GM21576 (cell line): ENCODE data around the gene FSTL3.
"Not testable (repeated sequence)": the region's sequence is repeated elsewhere in the genome, so short reads cannot be mapped to it uniquely, and the experiment has no call there.

ENCODE experiments used
- ATAC-seq: cut with Tn5 transposase; IDR thresholded peaks from one replicate; pipeline ENCODE4 v1.9.1; 2021; ENCODE audit warnings: mild to moderate bottlenecking, moderate library complexity; ENCODE audit not compliant: unreplicated experiment

The FSTL3 gene

DNA sequence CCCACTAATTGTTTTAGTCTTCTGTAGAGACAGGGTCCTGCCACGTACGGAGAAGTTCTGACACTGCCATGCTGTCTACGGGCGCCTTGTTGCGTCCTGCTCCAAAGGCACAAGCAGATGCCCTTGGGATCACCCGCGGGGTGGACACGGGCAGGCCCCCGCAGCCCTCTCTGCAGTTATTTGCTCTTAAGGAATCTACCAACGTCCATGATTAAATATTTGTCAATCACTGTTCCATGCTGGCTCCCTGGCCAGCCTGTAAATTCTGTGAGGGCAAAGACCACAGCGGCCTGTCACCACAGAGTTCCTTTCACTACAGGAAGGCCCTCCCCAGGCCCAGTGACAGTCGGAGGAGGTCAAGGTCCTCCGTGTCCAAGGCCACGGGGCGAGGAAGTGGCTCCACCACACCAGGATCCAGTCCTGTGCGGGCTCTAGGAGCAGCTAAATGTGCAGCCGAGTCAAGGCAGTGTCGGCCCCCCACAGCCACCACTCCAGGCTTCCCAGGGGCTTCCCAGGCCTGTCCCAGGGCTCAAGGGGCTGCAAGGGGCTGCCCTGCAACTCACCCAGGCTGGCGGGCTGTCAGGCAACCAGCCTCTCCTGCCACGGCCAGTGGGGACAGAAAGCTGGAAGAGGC, 15.3 kb upstream of the FSTL3 start:
- ATAC-seq, result no peak

DNA sequence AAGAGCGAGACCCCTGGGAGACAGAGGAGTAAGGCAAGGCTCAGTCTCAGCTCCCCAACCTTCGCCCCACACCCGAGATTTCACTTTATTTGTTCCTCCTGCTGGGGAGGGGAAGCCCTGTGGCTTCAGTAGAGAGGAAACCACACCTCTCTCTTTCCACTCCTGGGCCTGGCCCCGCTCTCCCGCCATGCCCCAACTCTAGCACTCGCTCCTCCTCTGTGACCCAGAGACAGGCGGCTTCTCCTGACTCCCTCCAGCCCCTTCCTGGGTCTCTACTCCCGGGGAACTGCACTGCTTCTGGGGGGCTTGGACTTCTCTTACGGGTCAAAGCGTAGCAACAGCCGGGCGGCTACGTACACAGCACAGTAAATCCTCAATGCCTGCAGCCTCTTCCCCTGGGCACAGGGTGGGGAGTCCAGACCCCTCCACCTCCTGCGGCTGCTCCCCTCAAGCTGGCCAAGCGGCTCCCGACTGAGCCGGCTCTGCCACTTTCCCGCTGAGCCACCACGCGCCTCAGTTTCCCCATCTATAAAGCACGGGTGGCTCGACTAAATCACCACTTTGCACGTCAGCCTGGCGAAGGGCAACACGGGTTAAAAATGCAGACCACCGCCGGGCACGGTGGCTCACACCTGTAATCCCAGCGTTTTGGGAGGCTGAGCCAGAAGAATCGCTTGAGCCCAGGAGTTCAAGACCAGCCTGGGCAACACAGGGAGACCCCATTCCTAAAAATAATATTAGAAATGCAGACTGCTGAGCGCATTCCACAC, 14.6 kb upstream of the FSTL3 start:
- ATAC-seq, result no peak

DNA sequence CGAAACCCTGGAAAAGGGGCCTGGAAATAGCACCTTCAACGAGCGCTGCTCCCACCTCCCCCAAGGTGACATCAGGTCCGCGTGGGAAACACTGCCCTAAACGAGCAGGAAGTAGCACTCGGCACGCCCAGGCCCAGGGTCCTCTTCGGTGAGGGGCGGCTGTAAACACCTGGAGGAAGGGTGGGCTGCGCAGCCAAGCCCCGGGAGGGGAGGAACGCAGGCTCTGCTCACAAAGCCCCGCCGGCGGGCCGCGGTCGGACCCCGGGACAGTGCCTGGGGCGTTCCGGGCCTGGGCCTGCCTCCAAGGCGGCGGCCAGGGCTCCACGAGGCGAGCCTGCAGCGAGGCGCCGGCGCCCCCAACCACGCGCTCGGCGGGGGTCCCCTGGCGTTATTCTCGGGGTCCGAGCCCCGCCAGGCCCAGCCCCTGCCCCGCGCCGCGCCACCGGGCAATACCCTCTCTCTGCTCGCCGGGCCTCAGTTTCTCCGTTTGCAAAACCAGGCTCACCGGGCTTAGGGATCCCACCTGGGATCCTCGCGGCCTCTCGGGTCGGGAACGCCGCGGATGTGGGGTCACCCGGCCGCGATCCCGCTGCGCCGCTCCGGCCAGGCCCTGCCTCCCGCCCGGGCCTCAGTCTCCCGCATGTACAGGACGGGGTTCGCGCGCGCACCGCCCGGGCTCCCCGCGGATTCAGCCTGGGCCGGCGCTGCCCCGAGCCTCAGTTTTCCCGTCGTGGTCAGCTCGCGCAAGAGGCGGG, 13.8 kb upstream of the FSTL3 start:
- ATAC-seq, result peak; percentile 2

- ATAC-seq, result peak; percentile 47
Observed at GRCh38 chr19:662962-663681, 13.1 kb upstream of the FSTL3 start, which contains the start of gene RNF126. Gene RNF126 (minus strand): TSS chr19:663214. CDS start chr19:663121, 93 bp downstream.

DNA sequence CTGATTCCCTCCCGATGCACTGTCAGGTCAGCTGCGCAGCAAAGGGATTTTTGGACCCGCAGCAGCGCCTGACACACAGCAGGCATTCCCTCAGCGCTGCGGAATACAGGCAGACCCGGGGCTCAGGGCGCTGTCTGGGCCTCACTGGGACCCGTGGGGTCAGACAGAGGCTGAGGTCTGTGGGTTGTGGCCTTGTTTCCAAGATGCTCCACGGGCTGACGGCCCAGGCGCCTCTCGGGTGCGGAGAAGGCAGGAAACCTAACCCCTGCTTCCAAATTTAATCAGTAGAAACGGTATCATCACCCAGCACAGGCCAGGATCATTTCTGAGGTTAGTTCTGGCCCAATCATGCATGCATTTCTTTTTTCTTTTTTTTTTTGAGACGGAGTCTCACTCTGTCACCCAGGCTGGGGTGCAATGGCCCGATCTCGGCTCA, 12.5 kb upstream of the FSTL3 start:
- ATAC-seq, result no peak

- no peak for ATAC-seq
Observed at GRCh38 chr19:664913-665443, 11.2 kb upstream of the FSTL3 start.

GRCh38 chr19:666985-667573, 9.1 kb upstream of the FSTL3 start:
- ATAC-seq, result not testable (repeated sequence)

- not testable (repeated sequence) for ATAC-seq
Observed at GRCh38 chr19:668675-669434, 7.3 kb upstream of the FSTL3 start.

- ATAC-seq, result no peak
Observed at GRCh38 chr19:670609-671075, 5.5 kb upstream of the FSTL3 start.

- ATAC-seq, result no peak
Observed at GRCh38 chr19:674282-675151, 1.7 kb upstream of the FSTL3 start.

DNA sequence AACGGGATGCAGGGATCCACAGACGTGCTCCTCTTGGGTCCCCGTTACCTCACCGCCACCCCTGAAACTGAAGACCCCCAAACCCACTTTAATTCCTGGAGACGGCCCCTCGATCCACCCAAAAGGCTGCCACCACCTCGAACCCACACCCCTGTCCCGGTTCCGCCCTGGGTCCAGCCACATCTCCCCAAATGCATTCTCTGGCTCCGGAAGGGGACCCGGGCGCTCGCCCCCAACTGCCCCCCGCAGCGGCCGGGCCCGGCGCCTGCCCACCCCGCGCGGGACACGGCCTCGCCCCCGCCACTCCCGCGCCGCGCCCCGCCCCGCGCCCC, 219 bp upstream of the FSTL3 start:
- ATAC-seq, result no peak

- no peak for ATAC-seq
Observed at GRCh38 chr19:677201-677600, 1.0 kb downstream of the FSTL3 start.

DNA sequence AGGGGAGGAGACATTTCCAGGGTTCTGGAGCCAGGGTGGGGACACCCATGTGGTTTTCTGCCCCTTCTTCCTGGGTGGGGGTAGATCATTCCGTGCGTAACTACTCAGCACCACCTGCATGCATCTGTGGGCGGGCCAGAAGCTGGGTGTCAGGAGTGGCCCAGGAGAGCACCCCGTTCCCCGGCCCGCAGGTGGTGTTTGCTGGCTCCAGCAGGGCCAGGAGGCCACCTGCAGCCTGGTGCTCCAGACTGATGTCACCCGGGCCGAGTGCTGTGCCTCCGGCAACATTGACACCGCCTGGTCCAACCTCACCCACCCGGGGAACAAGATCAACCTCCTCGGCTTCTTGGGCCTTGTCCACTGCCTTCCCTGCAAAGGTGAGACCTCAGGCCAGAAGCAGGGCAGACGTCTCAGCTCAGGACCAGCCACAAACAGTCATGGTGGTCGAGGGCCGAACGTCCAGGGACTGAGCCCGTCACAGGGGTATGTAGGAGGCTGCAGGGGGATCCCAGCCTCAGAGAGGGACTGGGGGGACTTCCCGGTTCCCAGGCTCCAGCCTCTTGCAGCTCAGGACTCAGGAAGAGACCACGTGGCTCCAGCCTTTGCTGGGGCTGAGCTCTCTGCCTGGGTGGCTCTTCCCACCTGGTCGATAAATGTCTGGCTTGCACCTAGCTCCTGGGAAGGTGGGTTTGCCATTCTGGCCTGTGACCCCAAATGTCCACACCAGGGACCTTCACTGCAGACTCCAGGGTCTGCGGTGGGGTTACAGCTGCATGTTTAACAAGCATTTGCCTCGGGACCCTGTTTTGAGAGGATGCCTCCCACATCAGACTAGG, 1.6 kb downstream of the FSTL3 start:
- ATAC-seq, result no peak

DNA sequence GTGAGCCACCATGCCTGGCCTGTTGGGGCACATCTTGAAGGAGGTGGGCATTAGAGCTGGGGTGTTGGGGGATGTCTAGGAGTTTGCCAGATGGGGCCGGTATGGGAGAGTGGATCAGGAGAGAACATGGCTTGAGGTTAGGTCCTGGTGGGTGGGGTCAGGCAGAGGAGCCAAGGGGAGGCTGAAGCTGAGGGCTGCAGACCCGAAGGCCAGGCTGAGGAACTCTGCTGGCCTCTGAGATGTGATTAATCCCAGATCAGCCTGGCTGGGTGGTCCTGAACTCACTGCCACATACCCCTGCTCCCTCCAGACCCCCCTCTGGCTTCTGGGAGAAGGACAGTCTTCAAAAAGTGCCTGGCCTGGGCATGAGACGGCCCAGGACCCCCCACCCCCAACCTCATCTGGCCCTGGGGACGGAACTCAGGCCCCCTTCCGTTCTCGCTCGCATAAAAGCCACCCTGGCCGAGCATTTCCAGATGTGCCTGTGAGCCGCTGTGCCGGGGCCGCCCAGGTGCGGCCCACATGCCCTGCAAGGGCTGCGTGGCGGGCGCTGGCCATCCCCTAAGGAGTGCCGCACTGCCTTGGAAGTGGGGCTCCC, 2.7 kb downstream of the FSTL3 start:
- no peak for ATAC-seq

GRCh38 chr19:679418-680286, 3.5 kb downstream of the FSTL3 start:
- ATAC-seq, result peak; percentile 6

DNA sequence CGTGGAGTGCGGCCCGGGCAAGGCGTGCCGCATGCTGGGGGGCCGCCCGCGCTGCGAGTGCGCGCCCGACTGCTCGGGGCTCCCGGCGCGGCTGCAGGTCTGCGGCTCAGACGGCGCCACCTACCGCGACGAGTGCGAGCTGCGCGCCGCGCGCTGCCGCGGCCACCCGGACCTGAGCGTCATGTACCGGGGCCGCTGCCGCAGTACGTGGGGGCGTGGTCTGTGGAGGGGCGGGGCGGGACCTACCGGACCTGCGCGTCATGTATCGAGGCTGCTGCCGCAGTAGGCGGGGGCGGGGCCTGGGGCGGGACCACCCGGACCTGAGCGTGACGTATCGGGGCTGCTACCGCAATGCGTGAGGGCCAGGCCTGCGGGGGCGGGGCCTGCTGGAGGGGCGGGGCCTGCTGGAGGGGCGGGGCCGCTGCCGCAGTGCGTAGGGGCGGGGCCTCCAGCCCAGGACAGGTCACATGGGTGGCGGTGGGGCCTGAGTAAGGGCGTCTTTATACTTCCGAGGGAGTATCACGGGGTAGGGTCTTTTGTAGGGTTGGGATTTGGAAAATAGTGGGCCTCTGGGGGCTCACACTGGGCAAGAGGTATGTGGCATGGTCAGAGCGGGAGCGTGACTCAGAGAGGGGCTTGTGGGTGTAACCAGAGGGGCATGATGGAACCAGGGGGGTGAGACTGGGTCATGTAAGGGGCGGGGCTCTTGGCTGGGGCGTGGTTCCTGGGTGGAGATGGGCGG, 4.3 kb downstream of the FSTL3 start:
- ATAC-seq, result peak; percentile 57
